HepG2 (cell line): ENCODE measurements around the gene TERB2. TPM values are rescaled to one million over a fixed set of nuclear protein-coding genes. Genes with fewer than 3 reads are reported as not detected.
A peak's percentile ranks its signal among the peaks of the same experiment; 100 is the strongest.
"Not testable (repeated sequence)": the region's sequence is repeated elsewhere in the genome, so short reads cannot be mapped to it uniquely, and the experiment has no call there.

ENCODE experiments used
- BCL3 ChIP-seq: sonication (generic); formaldehyde crosslinking; IDR thresholded peaks from 2 replicates; pipeline ENCODE4 v1.5.1; 2020; ENCODE audit warnings: mild to moderate bottlenecking, missing genetic modification reagents, moderate library complexity
- BRF2 ChIP-seq: sonication (generic); formaldehyde crosslinking; IDR thresholded peaks from 2 replicates; pipeline ENCODE4 v1.8.1; 2022; ENCODE audit warnings: mild to moderate bottlenecking, missing genetic modification reagents
- CREB1 ChIP-seq, 2 experiments: fragments of 450-650 bp in 1 of 2; IDR thresholded peaks; 2 replicates each; pipeline ENCODE4 v1.6.1; 2016 to 2017; ENCODE audit warnings: control low read depth in 1 of 2, mild to moderate bottlenecking in 1 of 2, missing compliant biosample characterization in 1 of 2, missing genetic modification characterization in 1 of 2
- FOXO1 ChIP-seq: sonication (generic); formaldehyde crosslinking; IDR thresholded peaks from 2 replicates; pipeline ENCODE4 v1.4.0; 2020; ENCODE audit warnings: missing genetic modification reagents
- GATAD2A ChIP-seq: IDR thresholded peaks from 2 replicates; pipeline ENCODE4 v1.6.1; 2016
- KDM6A ChIP-seq: IDR thresholded peaks from 2 replicates; pipeline ENCODE4 v1.6.1; 2016; ENCODE audit warnings: low read depth
- LCORL ChIP-seq, 2 experiments: fragments of 450-650 bp in 1 of 2; sonication (generic) in 1 of 2; formaldehyde crosslinking in 1 of 2; IDR thresholded peaks; 2 replicates each; pipeline versions ENCODE4 v1.5.0 to v1.6.1; 2017 to 2020; ENCODE audit warnings: antibody characterized with exemption in 1 of 2, missing genetic modification reagents in 1 of 2
- MED1 ChIP-seq: sonication (generic); formaldehyde crosslinking; IDR thresholded peaks from 2 replicates; pipeline ENCODE4 v1.4.0; 2020; ENCODE audit warnings: missing genetic modification reagents
- PPARG ChIP-seq: conservative IDR thresholded peaks from 2 replicates; pipeline ENCODE4 v1.6.1; 2016; ENCODE audit warnings: missing biosample characterization, missing genetic modification reagents
- SNAPC2 ChIP-seq: sonication (generic); formaldehyde crosslinking; IDR thresholded peaks from 2 replicates; pipeline ENCODE4 v1.8.1; 2022; ENCODE audit warnings: mild to moderate bottlenecking, missing genetic modification reagents
- SOX6 ChIP-seq, 2 experiments: fragments of 450-650 bp in 1 of 2; sonication (generic) in 1 of 2; formaldehyde crosslinking in 1 of 2; IDR thresholded peaks; 2 replicates each; pipeline versions ENCODE4 v1.4.0 to v1.6.1; 2017 to 2020; ENCODE audit warnings: antibody characterized with exemption in 1 of 2, mild to moderate bottlenecking in 1 of 2, missing genetic modification reagents in 1 of 2
- TRIM24 ChIP-seq: sonication (generic); formaldehyde crosslinking; IDR thresholded peaks from 2 replicates; pipeline ENCODE4 v1.8.0; 2022; ENCODE audit warnings: mild to moderate bottlenecking, missing genetic modification reagents
- ZFP1 ChIP-seq: IDR thresholded peaks from 2 replicates; pipeline ENCODE4 v1.6.1; 2016
- ZFX ChIP-seq: sonication (generic); formaldehyde crosslinking; IDR thresholded peaks from 2 replicates; pipeline ENCODE4 v1.4.0; 2020; ENCODE audit warnings: mild to moderate bottlenecking, low read depth, missing genetic modification reagents, moderate library complexity
- ZNF292 ChIP-seq: sonication (generic); formaldehyde crosslinking; IDR thresholded peaks from 2 replicates; pipeline ENCODE4 v1.8.1; 2022; ENCODE audit warnings: mild to moderate bottlenecking, low read depth, missing genetic modification reagents, borderline replicate concordance
- ZNF331 ChIP-seq: sonication (generic); formaldehyde crosslinking; IDR thresholded peaks from 2 replicates; pipeline ENCODE4 v1.4.0; 2020; ENCODE audit warnings: missing genetic modification reagents
- ZNF503 ChIP-seq: sonication (generic); formaldehyde crosslinking; IDR thresholded peaks from 2 replicates; pipeline ENCODE4 v1.4.0; 2020; ENCODE audit warnings: missing genetic modification reagents
- polyA plus RNA-seq, 8 experiments: library from polyadenylated mRNA; depleted of rRNA in 3 of 8; stranded (reverse) in 7 of 8; unstranded in 1 of 8; fragments of >200 nt; fragmentation: Illumina TruSeq in 4 of 8; extraction: Trizol in 4 of 8; gene quantifications; 2 replicates each; pipeline versions ENCODE4 v1.2.1 to v1.2.3, GENCODE V29; 2011 to 2016; ENCODE audit warnings: low read depth in 4 of 8, missing spikeins in 1 of 8, mixed read lengths in 1 of 8; ENCODE audit not compliant: insufficient read depth in 1 of 8
- total RNA-seq, 5 experiments: library from RNA; depleted of rRNA; stranded (reverse); fragments of >200 nt; fragmentation: Illumina TruSeq; extraction: Trizol; gene quantifications; 2 replicates each; pipeline ENCODE4 v1.2.3, GENCODE V29; 2016; ENCODE audit warnings: low read depth in 1 of 5
- TF ChIP-seq, protein P1 (sequence below): sonication (generic); formaldehyde crosslinking; IDR thresholded peaks from 2 replicates; pipeline ENCODE4 v1.5.1; 2020; ENCODE audit warnings: mild to moderate bottlenecking, missing genetic modification reagents, borderline replicate concordance

The TERB2 gene
- total and polyA plus RNA-seq, 2 of the 13 experiments (the other 11 are each of a cell fraction or from before 2014, with no cell fraction given): not detected

- TF ChIP-seq KDM6A (CRISPR knock-in tag): peak; percentile 65; the same call in 1 of the 2 replicates
- 0 out of 2 replicates have a peak, but pooled peaks have one; percentile 63 for TF ChIP-seq SNAPC2 (CRISPR knock-in tag)
- 0 out of 2 replicates have a peak, but pooled peaks have one; percentile 45 for TF ChIP-seq PPARG (CRISPR knock-in tag)
- 0 out of 2 replicates have a peak, but pooled peaks have one; percentile 35 for TF ChIP-seq TRIM24 (CRISPR knock-in tag)
- not testable (repeated sequence) for TF ChIP-seq CREB1, LCORL, SOX6 (IDR thresholded peaks at IDR 0.05)
- TF ChIP-seq CREB1 (CRISPR knock-in tag; IDR thresholded peaks at IDR 0.05): 0 out of 2 replicates have a peak, but pooled peaks have one; percentile 39
- TF ChIP-seq MED1 (CRISPR knock-in tag): peak; percentile 74
- peak; percentile 38; the same call in 1 of the 2 replicates for TF ChIP-seq ZNF331 (CRISPR knock-in tag)
- 0 out of 2 replicates have a peak, but pooled peaks have one; percentile 27 for TF ChIP-seq BRF2 (CRISPR knock-in tag)
- TF ChIP-seq GATAD2A (CRISPR knock-in tag): peak; percentile 95
- TF ChIP-seq FOXO1 (CRISPR knock-in tag): peak; percentile 90
- TF ChIP-seq LCORL (CRISPR knock-in tag; IDR thresholded peaks at IDR 0.05): peak; percentile 92
- peak; percentile 18; the same call in 1 of the 2 replicates for TF ChIP-seq ZFX
- TF ChIP-seq SOX6 (CRISPR knock-in tag; IDR thresholded peaks at IDR 0.05): peak; percentile 95
- TF ChIP-seq ZFP1 (CRISPR knock-in tag): peak; percentile 83; the same call in 1 of the 2 replicates
- 0 out of 2 replicates have a peak, but pooled peaks have one; percentile 45 for TF ChIP-seq BCL3
- peak; percentile 70 for TF ChIP-seq ZNF503
- peak; percentile 85; the same call in 1 of the 2 replicates for TF ChIP-seq ZNF292 (CRISPR knock-in tag)
- TF ChIP-seq, protein P1, sequence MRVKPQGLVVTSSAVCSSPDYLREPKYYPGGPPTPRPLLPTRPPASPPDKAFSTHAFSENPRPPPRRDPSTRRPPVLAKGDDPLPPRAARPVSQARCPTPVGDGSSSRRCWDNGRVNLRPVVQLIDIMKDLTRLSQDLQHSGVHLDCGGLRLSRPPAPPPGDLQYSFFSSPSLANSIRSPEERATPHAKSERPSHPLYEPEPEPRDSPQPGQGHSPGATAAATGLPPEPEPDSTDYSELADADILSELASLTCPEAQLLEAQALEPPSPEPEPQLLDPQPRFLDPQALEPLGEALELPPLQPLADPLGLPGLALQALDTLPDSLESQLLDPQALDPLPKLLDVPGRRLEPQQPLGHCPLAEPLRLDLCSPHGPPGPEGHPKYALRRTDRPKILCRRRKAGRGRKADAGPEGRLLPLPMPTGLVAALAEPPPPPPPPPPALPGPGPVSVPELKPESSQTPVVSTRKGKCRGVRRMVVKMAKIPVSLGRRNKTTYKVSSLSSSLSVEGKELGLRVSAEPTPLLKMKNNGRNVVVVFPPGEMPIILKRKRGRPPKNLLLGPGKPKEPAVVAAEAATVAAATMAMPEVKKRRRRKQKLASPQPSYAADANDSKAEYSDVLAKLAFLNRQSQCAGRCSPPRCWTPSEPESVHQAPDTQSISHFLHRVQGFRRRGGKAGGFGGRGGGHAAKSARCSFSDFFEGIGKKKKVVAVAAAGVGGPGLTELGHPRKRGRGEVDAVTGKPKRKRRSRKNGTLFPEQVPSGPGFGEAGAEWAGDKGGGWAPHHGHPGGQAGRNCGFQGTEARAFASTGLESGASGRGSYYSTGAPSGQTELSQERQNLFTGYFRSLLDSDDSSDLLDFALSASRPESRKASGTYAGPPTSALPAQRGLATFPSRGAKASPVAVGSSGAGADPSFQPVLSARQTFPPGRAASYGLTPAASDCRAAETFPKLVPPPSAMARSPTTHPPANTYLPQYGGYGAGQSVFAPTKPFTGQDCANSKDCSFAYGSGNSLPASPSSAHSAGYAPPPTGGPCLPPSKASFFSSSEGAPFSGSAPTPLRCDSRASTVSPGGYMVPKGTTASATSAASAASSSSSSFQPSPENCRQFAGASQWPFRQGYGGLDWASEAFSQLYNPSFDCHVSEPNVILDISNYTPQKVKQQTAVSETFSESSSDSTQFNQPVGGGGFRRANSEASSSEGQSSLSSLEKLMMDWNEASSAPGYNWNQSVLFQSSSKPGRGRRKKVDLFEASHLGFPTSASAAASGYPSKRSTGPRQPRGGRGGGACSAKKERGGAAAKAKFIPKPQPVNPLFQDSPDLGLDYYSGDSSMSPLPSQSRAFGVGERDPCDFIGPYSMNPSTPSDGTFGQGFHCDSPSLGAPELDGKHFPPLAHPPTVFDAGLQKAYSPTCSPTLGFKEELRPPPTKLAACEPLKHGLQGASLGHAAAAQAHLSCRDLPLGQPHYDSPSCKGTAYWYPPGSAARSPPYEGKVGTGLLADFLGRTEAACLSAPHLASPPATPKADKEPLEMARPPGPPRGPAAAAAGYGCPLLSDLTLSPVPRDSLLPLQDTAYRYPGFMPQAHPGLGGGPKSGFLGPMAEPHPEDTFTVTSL (CRISPR knock-in tag): peak; percentile 91; the same call in 1 of the 2 replicates
These were observed 23.3 kb downstream of the TERB2 start (continued) for GRCh38 chr15:44979617-44980339.
